ENCODE data around the gene SHB.
"Not testable (repeated sequence)": the region's sequence is repeated elsewhere in the genome, so short reads cannot be mapped to it uniquely, and the experiment has no call there.

Gene SHB

DNA sequence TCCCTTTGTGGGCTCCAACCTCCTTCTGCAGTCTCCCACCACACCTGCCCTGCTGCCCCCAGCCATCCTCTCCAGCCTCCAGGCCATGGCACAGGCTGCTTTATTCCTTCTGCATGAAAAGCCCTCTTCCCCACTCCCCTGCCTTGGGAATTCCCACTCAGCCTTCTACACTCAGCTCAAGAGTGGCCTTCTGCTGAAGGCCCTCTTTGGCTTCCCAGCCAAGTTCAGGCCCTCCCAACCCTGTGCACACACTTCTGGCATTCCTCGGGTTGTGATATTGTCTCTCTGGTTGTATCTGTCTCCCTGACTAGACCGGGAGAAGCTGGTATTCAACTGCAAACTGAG is 5.7 kb downstream of the SHB start:
- DNase-seq (ENCODE audit: low read depth in 3 of 3), result no peak

GRCh38 chr9:38062498-38063362 is 6.3 kb downstream of the SHB start:
- DNase-seq (ENCODE audit: low read depth in 3 of 3), result no peak

GRCh38 chr9:38062106-38062497 is 6.9 kb downstream of the SHB start:
- no peak for DNase-seq (ENCODE audit: low read depth in 3 of 3)

DNA sequence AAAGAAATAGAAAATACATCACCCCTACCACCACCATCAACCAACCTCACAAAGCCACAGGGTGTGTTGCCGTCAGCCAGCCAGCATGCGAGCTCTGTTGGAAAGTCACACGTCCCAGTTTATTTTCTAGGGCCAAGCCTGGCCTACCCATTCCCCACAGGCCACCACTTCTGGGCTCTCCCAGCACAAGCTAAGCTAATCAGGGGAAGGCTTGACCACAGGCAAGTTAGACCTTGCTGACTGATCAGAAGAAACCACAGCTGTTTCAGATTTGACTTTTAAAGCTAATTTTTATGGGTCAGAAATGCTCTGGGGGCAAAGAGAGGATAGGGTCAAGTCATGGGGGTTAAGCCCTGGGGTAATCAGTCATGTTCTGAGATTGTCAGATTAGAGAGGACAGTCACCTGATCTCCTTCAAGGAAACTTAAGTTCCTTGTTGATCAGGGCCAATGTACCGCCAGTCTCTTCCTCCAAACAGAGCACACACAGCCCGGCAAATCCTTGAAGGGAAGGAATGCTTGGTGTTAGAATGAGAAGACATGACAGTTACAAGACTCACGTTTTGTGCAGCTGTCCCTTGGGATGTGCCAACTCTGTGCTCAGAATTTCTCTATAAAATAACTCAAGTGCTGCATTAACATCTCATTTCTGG is 7.6 kb downstream of the SHB start:
- no peak for DNase-seq (ENCODE audit: low read depth in 3 of 3)

DNA sequence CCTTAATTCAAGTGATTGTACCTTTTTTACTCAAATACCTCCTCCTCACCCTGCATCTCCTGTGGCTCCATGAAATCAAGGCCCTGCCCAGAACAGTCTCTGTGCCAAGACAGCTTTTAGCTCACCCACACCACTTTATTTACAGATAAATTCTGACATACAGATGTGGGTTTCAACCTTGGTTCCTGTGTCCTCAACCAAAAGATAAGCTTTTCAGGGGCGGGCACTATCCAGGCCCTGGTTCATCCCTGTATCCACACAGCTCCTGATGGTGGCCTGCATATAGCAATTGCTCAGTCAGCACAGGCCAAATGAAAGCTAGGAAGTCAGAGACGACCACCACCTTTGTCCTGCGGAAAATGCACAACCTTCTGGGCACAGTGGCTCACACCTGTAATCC is 8.3 kb downstream of the SHB start:
- DNase-seq (ENCODE audit: low read depth in 3 of 3), result no peak

DNA sequence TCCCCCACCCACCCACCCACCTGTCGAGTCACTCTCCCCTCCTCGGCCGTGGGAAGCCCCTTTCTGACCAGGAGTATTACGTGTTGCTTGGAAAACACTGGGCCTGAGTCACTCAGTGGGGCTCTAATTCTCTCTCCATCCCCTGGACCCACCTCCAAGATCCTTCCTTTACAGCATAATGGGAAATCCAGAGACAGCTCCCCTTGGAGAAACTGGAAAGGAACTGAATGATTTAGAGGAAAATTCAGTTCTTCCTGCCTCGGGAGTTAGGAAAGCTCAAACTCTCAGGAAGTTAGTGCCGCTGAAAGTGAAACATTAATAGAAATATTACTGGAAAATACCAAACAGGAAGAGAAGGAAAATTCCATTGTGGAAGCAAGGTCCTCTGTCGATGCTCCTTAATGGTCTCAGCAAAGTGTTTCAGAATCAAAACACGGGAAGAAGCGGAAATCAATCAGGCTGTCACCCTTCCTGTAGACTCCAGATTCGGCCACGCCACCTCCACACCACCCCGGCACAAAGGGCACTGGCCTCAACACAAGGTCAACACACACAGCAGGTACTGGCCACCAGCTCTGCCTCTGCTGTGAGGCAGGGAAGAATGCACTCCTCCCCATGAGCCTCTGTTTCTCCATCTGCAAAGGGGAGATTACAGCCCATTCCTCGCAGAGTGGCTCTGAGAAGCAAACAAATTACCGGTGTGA is 9.6 kb downstream of the SHB start:
- DNase-seq (ENCODE audit: low read depth in 3 of 3), result no peak

DNA sequence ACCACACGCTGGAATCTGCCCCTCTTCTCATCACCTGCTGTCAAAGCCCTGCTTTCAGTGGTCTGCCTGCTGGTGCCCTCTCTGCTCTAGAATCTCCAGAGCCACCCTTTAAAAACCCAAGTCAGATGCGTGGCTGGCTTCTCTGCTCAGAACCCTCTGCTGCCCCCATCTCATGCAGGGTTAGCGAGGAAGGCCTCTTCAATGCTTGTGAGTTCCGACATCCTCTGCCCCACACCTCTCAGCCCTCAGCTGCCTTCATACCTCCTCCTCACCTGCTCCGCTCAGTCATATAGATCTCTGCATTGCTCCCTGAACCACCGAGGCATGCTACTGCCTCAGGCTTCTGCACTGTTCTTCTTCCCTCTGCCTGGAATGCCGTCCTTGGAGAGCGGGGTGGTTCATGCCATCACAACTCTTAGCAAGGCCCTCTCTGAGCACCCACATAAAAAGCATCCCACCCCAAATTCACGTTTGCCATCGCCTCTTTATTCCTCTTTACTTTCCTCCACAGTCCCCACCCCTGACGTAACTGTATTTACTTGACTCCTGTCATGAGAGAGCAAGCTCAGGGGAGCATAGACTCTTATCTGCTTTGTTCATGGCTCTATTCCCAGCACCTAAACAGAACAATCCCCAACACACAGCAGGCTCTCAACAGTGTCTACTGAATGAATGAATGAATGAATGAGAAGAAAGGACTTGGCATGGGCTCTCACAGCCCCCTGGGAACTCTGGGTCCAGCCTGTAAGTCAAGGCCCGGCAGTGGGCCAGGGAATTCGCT is 10.4 kb downstream of the SHB start:
- no peak for DNase-seq (ENCODE audit: low read depth in 3 of 3)

GRCh38 chr9:38057416-38058195 is 11.4 kb downstream of the SHB start:
- no peak for DNase-seq (ENCODE audit: low read depth in 3 of 3)

- no peak for DNase-seq (ENCODE audit: low read depth in 3 of 3)
These were observed 14.4 kb downstream of the SHB start for GRCh38 chr9:38054653-38055052.

GRCh38 chr9:38053697-38054461 is 15.1 kb downstream of the SHB start:
- DNase-seq (ENCODE audit: low read depth in 3 of 3), result no peak

GRCh38 chr9:38051780-38052546 is 17.1 kb downstream of the SHB start:
- no peak for DNase-seq (ENCODE audit: low read depth in 3 of 3)

DNA sequence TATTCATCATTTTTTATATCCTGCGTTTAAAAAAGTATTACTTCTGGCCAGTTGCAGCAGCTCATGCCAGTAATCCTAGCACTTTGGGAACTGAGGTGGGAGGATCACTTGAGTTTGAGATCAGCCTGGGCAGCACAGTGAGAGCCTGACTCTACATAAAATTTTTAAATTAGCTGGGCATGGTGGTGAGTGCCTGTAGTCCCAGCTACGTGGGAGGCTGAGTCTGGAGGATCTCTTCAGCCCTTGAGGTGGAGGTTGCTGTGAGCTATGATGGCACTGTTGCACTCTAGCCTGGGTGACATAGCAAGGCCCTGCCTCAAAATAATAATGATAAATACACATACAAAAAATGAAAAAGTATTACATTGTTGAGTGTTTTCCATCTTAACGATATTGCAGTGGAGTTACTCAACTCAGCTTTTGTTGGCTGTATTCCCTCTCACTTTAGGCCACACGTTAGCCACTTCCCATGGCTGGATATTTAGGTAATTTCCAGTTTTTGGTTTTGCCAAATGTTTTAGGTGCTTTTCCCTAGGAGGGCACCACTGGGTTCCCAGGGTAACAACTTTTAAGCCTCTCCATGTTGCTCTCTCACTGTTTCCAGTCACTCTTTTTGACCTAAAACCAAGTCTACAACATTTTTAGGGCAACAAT is 20.6 kb downstream of the SHB start:
- no peak for DNase-seq (ENCODE audit: low read depth in 3 of 3)

- DNase-seq (ENCODE audit: low read depth in 3 of 3), result no peak
These were observed 21.5 kb downstream of the SHB start for GRCh38 chr9:38047301-38048251.

DNA sequence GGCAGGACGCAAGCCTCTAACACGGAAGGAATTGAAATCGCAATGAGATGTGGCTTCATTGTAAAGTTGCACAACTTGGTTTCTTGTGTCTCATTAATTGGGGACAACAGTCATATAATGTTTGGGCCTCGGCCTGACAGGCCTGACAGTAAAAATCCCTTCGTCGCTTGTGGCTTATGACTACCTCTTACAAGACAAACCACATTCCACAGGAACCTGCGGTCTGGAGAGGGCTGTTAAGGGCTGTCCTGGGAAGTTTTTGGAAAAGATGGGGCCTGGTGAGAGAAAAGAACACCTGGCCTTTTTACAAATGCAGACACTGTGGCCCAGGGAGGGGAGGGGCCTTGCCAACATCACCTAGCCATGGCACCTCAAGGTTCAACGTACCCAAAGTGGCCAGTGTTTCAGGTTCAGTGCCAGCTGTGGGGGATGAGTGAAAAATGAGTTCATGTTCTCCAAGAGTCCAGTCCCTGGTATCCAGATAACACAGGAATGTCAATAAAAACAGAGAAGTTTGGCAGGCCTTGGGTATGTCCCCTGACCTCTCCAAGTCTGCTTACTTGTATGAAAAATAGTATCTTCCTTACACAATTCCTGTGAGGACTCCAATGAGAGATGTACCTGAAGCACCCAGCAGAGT is 22.2 kb downstream of the SHB start:
- DNase-seq (ENCODE audit: low read depth in 3 of 3), result no peak

GRCh38 chr9:38045939-38046338 is 23.1 kb downstream of the SHB start:
- DNase-seq (ENCODE audit: low read depth in 3 of 3), result not testable (repeated sequence)

DNA sequence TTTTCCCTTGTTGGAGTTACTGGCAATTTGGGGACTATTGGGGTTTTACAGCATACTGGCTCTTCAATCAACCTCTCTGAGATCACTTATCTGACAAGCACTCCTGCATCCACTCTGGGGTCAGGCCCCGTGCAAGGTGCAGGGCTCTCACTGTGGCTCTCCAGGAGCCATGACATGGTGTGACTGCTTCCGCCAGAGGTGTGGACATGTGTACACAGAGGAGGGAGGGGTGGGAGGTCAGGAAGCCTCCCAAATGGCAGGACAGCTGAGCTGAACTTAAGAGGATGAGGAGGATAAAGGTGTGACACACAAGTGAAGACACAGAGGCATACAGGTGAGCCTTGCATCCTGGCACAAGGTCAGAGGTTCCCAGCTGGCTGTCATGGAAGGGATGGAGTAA is 24.3 kb downstream of the SHB start:
- DNase-seq (ENCODE audit: low read depth in 3 of 3), result no peak

DNA sequence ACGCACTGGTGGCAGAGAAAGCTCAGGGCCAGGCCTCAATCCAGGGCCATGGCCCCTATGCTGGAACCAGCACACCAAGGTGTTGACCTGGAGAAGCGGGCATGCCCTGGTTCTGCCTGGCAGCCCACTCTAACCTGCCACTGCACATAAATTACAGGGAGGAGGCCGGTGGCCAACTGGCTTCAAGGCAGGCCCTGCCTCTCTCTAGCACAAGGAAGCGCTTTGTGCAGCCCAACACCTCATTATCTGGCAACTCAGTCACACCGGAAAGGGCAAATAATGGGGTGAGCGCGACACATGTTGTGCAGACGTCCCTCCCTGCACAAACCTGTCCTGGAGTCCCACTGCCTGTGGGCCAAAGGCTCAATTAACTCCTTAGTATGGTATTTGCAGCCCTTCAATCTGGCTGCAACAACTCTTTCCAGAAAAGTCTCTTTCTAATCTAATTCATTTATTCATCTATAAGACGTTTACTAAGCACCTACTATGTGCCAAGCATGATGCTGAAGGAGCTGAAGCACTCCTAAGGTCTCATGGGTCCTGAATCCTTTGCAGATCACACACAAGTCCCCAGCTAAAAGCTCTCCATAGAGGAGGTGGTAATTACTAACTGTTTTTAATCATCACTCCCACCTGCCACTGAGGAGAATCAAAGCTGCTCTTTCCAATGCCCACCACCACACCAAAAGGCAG is 24.9 kb downstream of the SHB start:
- DNase-seq (ENCODE audit: low read depth in 3 of 3), result no peak
